Esophagus squamous epithelium (tissue), 4 donors: ENCODE results near the gene CFAP53.

Experiments used
- POLR2A ChIP-seq, 4 donors: fragments of 450-650 bp; IDR thresholded peaks; one replicate each; pipeline ENCODE4 v1.6.1; 2017; ENCODE audit warnings: antibody characterized with exemption in 4 of 4, mild to moderate bottlenecking in 4 of 4, moderate library complexity in 3 of 4
- TF ChIP-seq, protein P1 (sequence below), 6 experiments: fragments of 450-650 bp in 4 of 6; fragments of 200-600 bp in 2 of 6; sonication (generic) in 2 of 6; IDR thresholded peaks; one replicate each; pipeline ENCODE4 v1.5.1; 2016 to 2019; ENCODE audit warnings: antibody characterized with exemption in 6 of 6, mild to moderate bottlenecking in 4 of 6, moderate library complexity in 4 of 6

DNA sequence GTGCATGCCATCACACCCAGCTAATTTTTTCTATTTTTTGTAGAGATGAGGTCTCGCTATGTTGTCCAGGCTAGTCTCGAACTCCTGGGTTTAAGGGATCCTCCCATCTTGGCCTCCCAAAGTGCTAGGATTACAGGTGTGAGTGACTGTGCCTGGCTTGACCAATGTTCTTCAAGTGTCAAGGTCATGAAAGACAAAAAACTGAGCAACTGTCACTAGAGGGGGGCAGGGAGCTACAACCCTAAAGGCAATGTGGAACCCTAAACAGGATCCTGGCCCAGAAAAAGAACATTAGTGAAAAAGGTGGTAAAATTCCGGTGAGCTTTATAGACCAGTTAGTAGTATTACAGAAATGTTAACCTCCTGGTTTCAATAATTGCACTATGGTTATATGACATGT lies 78.6 kb downstream of the CFAP53 start:
- TF ChIP-seq, protein P1, sequence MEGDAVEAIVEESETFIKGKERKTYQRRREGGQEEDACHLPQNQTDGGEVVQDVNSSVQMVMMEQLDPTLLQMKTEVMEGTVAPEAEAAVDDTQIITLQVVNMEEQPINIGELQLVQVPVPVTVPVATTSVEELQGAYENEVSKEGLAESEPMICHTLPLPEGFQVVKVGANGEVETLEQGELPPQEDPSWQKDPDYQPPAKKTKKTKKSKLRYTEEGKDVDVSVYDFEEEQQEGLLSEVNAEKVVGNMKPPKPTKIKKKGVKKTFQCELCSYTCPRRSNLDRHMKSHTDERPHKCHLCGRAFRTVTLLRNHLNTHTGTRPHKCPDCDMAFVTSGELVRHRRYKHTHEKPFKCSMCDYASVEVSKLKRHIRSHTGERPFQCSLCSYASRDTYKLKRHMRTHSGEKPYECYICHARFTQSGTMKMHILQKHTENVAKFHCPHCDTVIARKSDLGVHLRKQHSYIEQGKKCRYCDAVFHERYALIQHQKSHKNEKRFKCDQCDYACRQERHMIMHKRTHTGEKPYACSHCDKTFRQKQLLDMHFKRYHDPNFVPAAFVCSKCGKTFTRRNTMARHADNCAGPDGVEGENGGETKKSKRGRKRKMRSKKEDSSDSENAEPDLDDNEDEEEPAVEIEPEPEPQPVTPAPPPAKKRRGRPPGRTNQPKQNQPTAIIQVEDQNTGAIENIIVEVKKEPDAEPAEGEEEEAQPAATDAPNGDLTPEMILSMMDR (IDR thresholded peaks at IDR 0.05) = no peak
- no peak for TF ChIP-seq POLR2A (IDR thresholded peaks at IDR 0.05)
